Stimulated activated CD8-positive, alpha-beta memory T cell treated with anti-CD3 and anti-CD28 coated beads, Interleukin-15, amount 100 ng/mL, for 4 hours (primary cell): ENCODE results near the gene LINGO4.
"Not testable (repeated sequence)": the region's sequence is repeated elsewhere in the genome, so short reads cannot be mapped to it uniquely, and the experiment has no call there.

ENCODE experiments used
- DNase-seq, 2 donors: peaks; one replicate each; pipeline ENCODE4 v3.0.0-alpha.2; 2020; ENCODE audit warnings: low read depth in 2 of 2

Gene LINGO4

GRCh38 chr1:151782741-151783140 lies 22.5 kb downstream of the LINGO4 start:
- no peak for DNase-seq

- not testable (repeated sequence) for DNase-seq
Observed at GRCh38 chr1:151782026-151782425, 23.2 kb downstream of the LINGO4 start.

- DNase-seq, result not testable (repeated sequence)
Observed at GRCh38 chr1:151780736-151781135, 24.5 kb downstream of the LINGO4 start.

GRCh38 chr1:151779852-151780251 lies 25.4 kb downstream of the LINGO4 start:
- DNase-seq, result no peak

- DNase-seq, result no peak
Observed at GRCh38 chr1:151777317-151777716, 27.9 kb downstream of the LINGO4 start.

GRCh38 chr1:151776665-151777062 lies 28.6 kb downstream of the LINGO4 start:
- DNase-seq, result no peak

- no peak for DNase-seq
Observed at GRCh38 chr1:151775894-151776664, 29.1 kb downstream of the LINGO4 start.

GRCh38 chr1:151774256-151774922 lies 30.8 kb downstream of the LINGO4 start:
- DNase-seq, result no peak

- DNase-seq, result no peak
Observed at GRCh38 chr1:151773702-151774101, 31.5 kb downstream of the LINGO4 start.

- DNase-seq, result not testable (repeated sequence)
Observed at GRCh38 chr1:151769270-151769669, 35.9 kb downstream of the LINGO4 start.

- not testable (repeated sequence) for DNase-seq
Observed at GRCh38 chr1:151768351-151769066, 36.7 kb downstream of the LINGO4 start.

- no peak for DNase-seq
Observed at GRCh38 chr1:151763990-151764389, 41.2 kb downstream of the LINGO4 start.

- peak; percentile 66 to 70 for DNase-seq
Observed at GRCh38 chr1:151762941-151763921, 42.0 kb downstream of the LINGO4 start, which contains the start of gene MRPL9. Gene MRPL9 (minus strand): TSS chr1:151763496. CDS start chr1:151763479, 17 bp downstream.

GRCh38 chr1:151760597-151761385 lies 44.4 kb downstream of the LINGO4 start:
- no peak for DNase-seq

GRCh38 chr1:151759241-151759640 lies 46.0 kb downstream of the LINGO4 start:
- no peak for DNase-seq

GRCh38 chr1:151756291-151756690 lies 48.9 kb downstream of the LINGO4 start:
- DNase-seq, result no peak
